ENCODE data around the gene CCDC180.
"Not testable (repeated sequence)": the region's sequence is repeated elsewhere in the genome, so short reads cannot be mapped to it uniquely, and the experiment has no call there.

The CCDC180 gene

DNA sequence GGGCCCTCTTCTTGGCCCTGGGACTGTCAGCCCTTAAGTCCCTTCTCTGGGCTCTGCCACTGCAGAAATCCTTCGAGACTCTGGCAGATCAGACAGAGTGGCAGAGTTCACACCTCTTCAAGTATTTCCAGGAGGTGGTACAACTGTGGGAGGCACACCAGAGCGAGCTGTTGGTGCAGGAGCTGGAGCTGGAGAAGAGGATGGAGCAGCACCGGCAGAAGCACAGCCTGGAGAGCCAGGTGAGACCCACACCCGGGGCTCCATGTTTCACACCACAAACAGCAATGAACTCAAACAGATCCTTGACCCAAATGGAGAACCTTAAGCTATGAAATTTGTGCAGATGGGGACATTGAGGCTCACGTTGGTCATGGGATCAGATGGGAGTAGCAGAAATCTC lies 17.5 kb downstream of the CCDC180 start:
- TF ChIP-seq, protein P1, sequence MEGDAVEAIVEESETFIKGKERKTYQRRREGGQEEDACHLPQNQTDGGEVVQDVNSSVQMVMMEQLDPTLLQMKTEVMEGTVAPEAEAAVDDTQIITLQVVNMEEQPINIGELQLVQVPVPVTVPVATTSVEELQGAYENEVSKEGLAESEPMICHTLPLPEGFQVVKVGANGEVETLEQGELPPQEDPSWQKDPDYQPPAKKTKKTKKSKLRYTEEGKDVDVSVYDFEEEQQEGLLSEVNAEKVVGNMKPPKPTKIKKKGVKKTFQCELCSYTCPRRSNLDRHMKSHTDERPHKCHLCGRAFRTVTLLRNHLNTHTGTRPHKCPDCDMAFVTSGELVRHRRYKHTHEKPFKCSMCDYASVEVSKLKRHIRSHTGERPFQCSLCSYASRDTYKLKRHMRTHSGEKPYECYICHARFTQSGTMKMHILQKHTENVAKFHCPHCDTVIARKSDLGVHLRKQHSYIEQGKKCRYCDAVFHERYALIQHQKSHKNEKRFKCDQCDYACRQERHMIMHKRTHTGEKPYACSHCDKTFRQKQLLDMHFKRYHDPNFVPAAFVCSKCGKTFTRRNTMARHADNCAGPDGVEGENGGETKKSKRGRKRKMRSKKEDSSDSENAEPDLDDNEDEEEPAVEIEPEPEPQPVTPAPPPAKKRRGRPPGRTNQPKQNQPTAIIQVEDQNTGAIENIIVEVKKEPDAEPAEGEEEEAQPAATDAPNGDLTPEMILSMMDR (IDR thresholded peaks at IDR 0.05; ENCODE audit: low read depth, low read length): no peak
- no peak overlapping the region for H3K4me3 ChIP-seq (ENCODE audit: low read depth, low read length)

DNA sequence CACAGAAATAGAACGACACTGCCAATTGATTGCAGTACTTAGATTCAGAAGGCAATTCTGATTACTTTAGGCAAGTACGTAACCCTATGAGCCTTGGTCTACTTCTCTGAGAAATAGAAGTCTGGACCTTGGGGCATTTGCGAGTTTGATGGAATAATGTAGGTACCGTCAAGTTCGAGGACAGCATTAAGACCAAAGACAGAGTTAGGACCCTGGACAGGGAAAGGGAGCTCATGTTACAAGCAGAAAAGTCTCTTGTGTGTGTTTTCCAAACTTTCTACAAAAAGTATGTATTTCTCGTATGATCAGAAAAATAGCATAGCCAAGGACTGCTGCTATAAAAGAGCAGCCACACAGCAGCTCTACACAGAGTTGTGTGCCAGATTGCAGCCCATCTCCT lies 20.1 kb downstream of the CCDC180 start:
- TF ChIP-seq, protein P1 (IDR thresholded peaks at IDR 0.05; ENCODE audit: low read depth, low read length): no peak

DNA sequence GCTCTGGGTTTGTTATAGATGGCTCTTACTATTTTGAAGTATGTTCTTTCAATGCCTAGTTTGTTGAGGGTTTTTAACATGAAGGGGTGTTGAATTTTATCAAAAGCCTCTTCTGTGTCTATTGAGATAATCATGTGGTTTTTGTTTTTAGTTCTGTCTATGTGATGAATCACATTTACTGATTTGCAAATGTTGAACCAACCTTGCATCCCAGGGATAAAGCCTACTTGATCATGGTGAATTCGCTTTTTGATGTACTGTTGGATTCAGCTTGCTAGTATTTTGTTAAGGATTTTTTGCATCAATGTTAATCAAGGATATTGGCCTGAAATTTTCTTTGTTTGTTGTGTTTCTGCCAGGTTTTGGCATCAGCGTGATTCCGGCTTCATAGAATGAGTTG lies 25.5 kb downstream of the CCDC180 start:
- no peak overlapping the region for H3K4me3 ChIP-seq (ENCODE audit: low read depth, low read length)
- TF ChIP-seq, protein P1 (IDR thresholded peaks at IDR 0.05; ENCODE audit: low read depth, low read length): no peak

More for the DNA sequence above, 20.1 kb downstream of the CCDC180 start:
- no peak overlapping the region for H3K4me3 ChIP-seq (ENCODE audit: low read depth, low read length)

DNA sequence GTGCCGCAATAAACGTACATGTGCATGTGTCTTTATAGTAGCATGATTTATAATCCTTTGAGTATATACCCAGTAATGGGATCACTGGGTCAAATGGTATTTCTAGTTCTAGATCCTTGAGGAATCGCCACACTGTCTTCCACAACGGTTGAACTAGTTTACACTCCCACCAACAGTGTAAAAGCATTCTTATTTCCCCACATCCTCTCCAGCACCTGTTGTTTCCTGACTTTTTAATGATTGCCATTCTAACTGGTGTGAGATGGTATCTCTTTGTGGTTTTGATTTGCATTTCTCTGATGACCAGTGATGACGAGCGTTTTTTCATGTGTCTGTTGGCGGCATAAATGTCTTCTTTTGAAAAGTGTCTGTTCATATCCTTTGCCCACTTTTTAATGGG lies 28.2 kb downstream of the CCDC180 start:
- H3K4me3 ChIP-seq (ENCODE audit: low read depth, low read length): not testable (repeated sequence)

DNA sequence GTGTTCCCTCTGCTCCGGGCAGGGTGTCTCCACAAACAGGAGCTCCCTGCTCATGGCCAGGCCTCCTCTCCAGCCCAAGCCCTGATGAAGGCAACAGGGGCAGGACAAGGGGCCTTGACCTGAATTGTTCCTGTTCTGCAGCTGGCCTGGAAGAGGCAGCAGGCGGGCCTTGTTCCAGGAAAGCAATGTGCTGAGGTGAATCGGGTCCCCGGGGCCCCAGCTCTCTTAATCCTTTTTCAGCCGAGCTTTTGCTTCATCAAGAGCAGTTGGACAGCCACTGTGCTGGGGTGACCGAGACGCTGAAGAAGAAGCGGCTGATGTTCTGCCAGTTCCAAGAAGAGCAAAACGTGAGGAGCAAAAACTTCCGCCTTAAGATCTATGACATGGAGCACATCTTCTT lies 41.4 kb downstream of the CCDC180 start:
- TF ChIP-seq, protein P1 (IDR thresholded peaks at IDR 0.05; ENCODE audit: low read depth, low read length): no peak
- no peak overlapping the region for H3K4me3 ChIP-seq (ENCODE audit: low read depth, low read length)

DNA sequence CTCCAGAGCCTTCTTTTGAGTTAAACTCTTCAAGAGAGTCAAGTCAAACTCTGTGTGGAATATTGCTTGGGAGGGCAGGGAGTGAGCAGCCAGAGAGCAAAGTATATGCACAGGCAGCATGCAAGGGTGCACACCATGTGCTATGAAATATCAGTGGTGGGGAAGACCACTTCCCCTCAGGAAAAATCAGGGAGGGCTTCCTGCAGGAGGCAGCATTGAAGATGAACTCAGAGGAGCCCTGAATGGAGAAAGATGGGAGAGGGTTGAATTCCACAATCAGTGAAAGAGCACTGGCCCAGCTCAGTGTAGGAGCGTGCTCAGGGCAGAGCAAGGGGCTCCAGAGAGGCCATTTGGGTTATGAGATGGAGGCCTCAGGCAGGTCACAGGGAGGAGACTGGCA lies 41.9 kb downstream of the CCDC180 start:
- TF ChIP-seq, protein P1 (IDR thresholded peaks at IDR 0.05; ENCODE audit: low read depth, low read length): no peak
- H3K4me3 ChIP-seq (ENCODE audit: low read depth, low read length): no peak overlapping the region

DNA sequence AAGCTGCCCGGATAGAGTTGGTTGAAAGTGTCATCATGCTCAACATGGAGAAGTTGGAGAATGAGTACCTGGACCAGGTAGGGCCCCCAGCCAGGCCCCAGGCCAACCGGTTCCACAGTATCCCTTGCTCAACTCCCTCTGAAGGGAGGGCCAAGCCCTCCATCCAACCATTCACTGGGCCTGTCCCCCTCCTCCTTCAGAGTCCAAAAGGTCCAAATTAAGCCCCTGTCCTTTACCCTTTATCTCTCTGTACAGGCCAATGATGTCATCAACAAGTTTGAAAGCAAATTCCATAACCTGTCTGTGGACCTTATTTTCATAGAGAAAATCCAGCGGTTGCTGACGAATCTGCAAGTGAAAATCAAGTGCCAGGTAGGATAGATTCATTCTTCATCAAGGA lies 47.2 kb downstream of the CCDC180 start:
- TF ChIP-seq, protein P1 (IDR thresholded peaks at IDR 0.05; ENCODE audit: low read depth, low read length): no peak
- H3K4me3 ChIP-seq (ENCODE audit: low read depth, low read length): no peak overlapping the region

DNA sequence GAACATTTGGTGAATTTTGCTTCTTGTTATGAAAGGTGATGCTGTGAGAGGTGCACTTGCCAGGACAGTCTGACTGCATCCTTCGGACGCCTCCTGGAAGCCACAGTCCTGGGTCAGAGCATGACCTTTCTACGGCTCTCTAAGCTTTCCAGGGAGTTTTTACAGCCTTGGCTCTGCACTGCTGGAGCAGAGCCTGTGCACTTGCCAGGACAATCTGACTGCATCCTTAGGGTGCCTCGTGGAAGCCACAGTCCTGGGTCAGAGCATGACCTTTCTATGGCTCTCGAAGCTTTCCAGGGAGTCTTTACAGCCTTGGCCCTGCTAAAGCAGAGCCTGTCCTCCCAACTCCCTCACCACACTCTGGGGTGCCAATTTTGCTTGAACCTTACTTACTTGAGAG lies 49.6 kb downstream of the CCDC180 start:
- TF ChIP-seq, protein P1 (IDR thresholded peaks at IDR 0.05; ENCODE audit: low read depth, low read length): no peak

More for the DNA sequence above, 49.6 kb downstream of the CCDC180 start:
- no peak overlapping the region for H3K4me3 ChIP-seq (ENCODE audit: low read depth, low read length)

Data from WI38 (cell line).